Activated CD8-positive, alpha-beta T cell treated with anti-CD3 and anti-CD28 coated beads, Interleukin-2, amount 10 ng/mL, durations not matched to agents 7 days and 5 days (primary cell): ENCODE data around the gene MCM5. TPM values are rescaled to one million over a fixed set of nuclear protein-coding genes. Genes with fewer than 3 reads are reported as not detected.

Experiments used
- ATAC-seq: fragments of 150-1000 bp; cut with Tn5 transposase; one replicate; pipeline ENCODE4 v1.10.0; 2021; ENCODE audit warnings: moderate library complexity
- CTCF ChIA-PET: fragments of 350-600 bp; sonication (Branson Sonifier 250); formaldehyde crosslinking; loops from one replicate; lab custom pipeline; 2021; ENCODE audit warnings: antibody characterized with exemption; lab: Charles Lee
- POLR2A ChIA-PET: fragments of 350-600 bp; sonication (Branson Sonifier 250); formaldehyde crosslinking; loops from one replicate; lab custom pipeline; 2021; ENCODE audit warnings: antibody characterized with exemption; lab: Charles Lee
- DNase-seq: peaks from one replicate; pipeline ENCODE4 v3.0.0-alpha.2; 2020
- H3K27ac Mint-ChIP-seq: one replicate; pipeline ENCODE4 v1.8.0; 2021; ENCODE audit warnings: mild to moderate bottlenecking, mixed read lengths
- H3K27me3 Mint-ChIP-seq: one replicate; pipeline ENCODE4 v1.8.0; 2021; ENCODE audit warnings: low read depth, mixed read lengths
- H3K36me3 Mint-ChIP-seq: one replicate; pipeline ENCODE4 v1.8.0; 2021; ENCODE audit warnings: low read depth, mixed read lengths
- H3K4me1 Mint-ChIP-seq: one replicate; pipeline ENCODE4 v1.8.0; 2021; ENCODE audit warnings: low read depth, mixed read lengths
- H3K4me3 Mint-ChIP-seq: one replicate; pipeline ENCODE4 v1.8.0; 2021; ENCODE audit warnings: mild to moderate bottlenecking, mixed read lengths
- H3K9me3 Mint-ChIP-seq: one replicate; pipeline ENCODE4 v1.8.0; 2022; ENCODE audit warnings: mixed read lengths; ENCODE audit not compliant: insufficient read depth
- total RNA-seq, 2 experiments: library from RNA; stranded (reverse); gene quantifications; one replicate each; pipeline ENCODE4 v1.2.3, GENCODE V29; 2021

MCM5 gene
- total RNA-seq, 2 experiments from 2014 or later, result 275 to 287 TPM

- Mint-ChIP-seq H3K27ac (no peak overlapping the region), H3K36me3 (peaks cover 35% of the 10 kb centered on the region), H3K9me3 (no peaks in the 10 kb centered on the region), H3K4me3 (no peak overlapping the region), H3K27me3 (no peaks in the 10 kb centered on the region), H3K4me1 (peaks cover 16% of the 10 kb centered on the region)
- CTCF ChIA-PET, result no interaction called here
- no peak for DNase-seq
- POLR2A ChIA-PET, result no interaction called here
- ATAC-seq, result no peak
Observed at GRCh38 chr22:35445933-35446332, 46.0 kb downstream of the MCM5 start.

- DNase-seq (no peak), ATAC-seq (no peak)
- ChIA-PET CTCF (no interaction called here), POLR2A (no interaction called here)
- Mint-ChIP-seq H3K36me3 (peaks cover 36% of the 10 kb centered on the region), H3K4me1 (peaks cover 16% of the 10 kb centered on the region), H3K27me3 (no peaks in the 10 kb centered on the region), H3K9me3 (no peaks in the 10 kb centered on the region), H3K4me3 (no peak overlapping the region), H3K27ac (no peak overlapping the region)
Observed at GRCh38 chr22:35446365-35446764, 46.4 kb downstream of the MCM5 start.

- Mint-ChIP-seq H3K9me3 (no peaks in the 10 kb centered on the region), H3K4me3 (no peak overlapping the region), H3K36me3 (peaks cover 33% of the 10 kb centered on the region), H3K27me3 (no peaks in the 10 kb centered on the region), H3K4me1 (peaks cover 15% of the 10 kb centered on the region), H3K27ac (peak overlapping the region; percentile 72)
- POLR2A ChIA-PET, result no interaction called here
- no peak for DNase-seq
- CTCF ChIA-PET, result no interaction called here
- no peak for ATAC-seq
Observed at GRCh38 chr22:35448523-35448922, 48.6 kb downstream of the MCM5 start.

- ATAC-seq (no peak), DNase-seq (no peak)
- Mint-ChIP-seq H3K4me1 (peaks cover 10% of the 10 kb centered on the region), H3K27me3 (no peaks in the 10 kb centered on the region), H3K36me3 (peaks cover 27% of the 10 kb centered on the region), H3K4me3 (no peak overlapping the region), H3K27ac (peak overlapping the region; percentile 39), H3K9me3 (no peaks in the 10 kb centered on the region)
- POLR2A ChIA-PET, result no interaction called here
- CTCF ChIA-PET, result no interaction called here
Observed at GRCh38 chr22:35449829-35450689, 50.1 kb downstream of the MCM5 start.

GRCh38 chr22:35450824-35451569 is 51.1 kb downstream of the MCM5 start:
- no peak overlapping the region for H3K4me3 Mint-ChIP-seq
- ChIA-PET CTCF (no interaction called here), POLR2A (no interaction called here)
- peaks cover 10% of the 10 kb centered on the region for H3K4me1 Mint-ChIP-seq
- H3K9me3 Mint-ChIP-seq, result no peaks in the 10 kb centered on the region
- DNase-seq, result no peak
- H3K36me3 Mint-ChIP-seq, result peaks cover 24% of the 10 kb centered on the region
- no peaks in the 10 kb centered on the region for H3K27me3 Mint-ChIP-seq
- no peak for ATAC-seq
- peak overlapping the region; percentile 39 for H3K27ac Mint-ChIP-seq

- Mint-ChIP-seq H3K4me3 (no peak overlapping the region), H3K36me3 (peaks cover 20% of the 10 kb centered on the region), H3K4me1 (peaks cover 10% of the 10 kb centered on the region), H3K27ac (no peak overlapping the region), H3K27me3 (no peaks in the 10 kb centered on the region), H3K9me3 (no peaks in the 10 kb centered on the region)
- CTCF ChIA-PET, result no interaction called here
- ATAC-seq, result no peak
- no peak for DNase-seq
- POLR2A ChIA-PET, result no interaction called here
Observed at GRCh38 chr22:35451592-35451991, 51.7 kb downstream of the MCM5 start.

- peaks cover 17% of the 10 kb centered on the region for H3K36me3 Mint-ChIP-seq
- no peak overlapping the region for H3K27ac Mint-ChIP-seq
- H3K9me3 Mint-ChIP-seq, result no peaks in the 10 kb centered on the region
- peaks cover 10% of the 10 kb centered on the region for H3K4me1 Mint-ChIP-seq
- ATAC-seq, result no peak
- no peak for DNase-seq
- ChIA-PET POLR2A (no interaction called here), CTCF (no interaction called here)
- no peak overlapping the region for H3K4me3 Mint-ChIP-seq
- H3K27me3 Mint-ChIP-seq, result no peaks in the 10 kb centered on the region
Observed at GRCh38 chr22:35452351-35452781, 52.4 kb downstream of the MCM5 start.

GRCh38 chr22:35452810-35453743 is 53.1 kb downstream of the MCM5 start:
- Mint-ChIP-seq H3K4me3 (no peak overlapping the region), H3K27ac (no peak overlapping the region), H3K9me3 (no peaks in the 10 kb centered on the region), H3K4me1 (peaks cover 4% of the 10 kb centered on the region), H3K36me3 (peaks cover 16% of the 10 kb centered on the region), H3K27me3 (no peaks in the 10 kb centered on the region)
- ATAC-seq (no peak), DNase-seq (no peak)
- ChIA-PET POLR2A (no interaction called here), CTCF (no interaction called here)

GRCh38 chr22:35454416-35455054 is 54.6 kb downstream of the MCM5 start:
- ATAC-seq (no peak), DNase-seq (no peak)
- no peaks in the 10 kb centered on the region for H3K4me1 Mint-ChIP-seq
- no peaks in the 10 kb centered on the region for H3K27me3 Mint-ChIP-seq
- CTCF ChIA-PET, result interaction anchor here (1.0 kb wide), 1 partner anchor 24 kb away, joined by 3 read pairs; no protein-coding TSS in a partner anchor
- no peaks in the 10 kb centered on the region for H3K9me3 Mint-ChIP-seq
- H3K36me3 Mint-ChIP-seq, result peaks cover 9% of the 10 kb centered on the region
- peak overlapping the region; percentile 25 for H3K27ac Mint-ChIP-seq
- H3K4me3 Mint-ChIP-seq, result no peak overlapping the region
- POLR2A ChIA-PET, result no interaction called here

GRCh38 chr22:35455529-35455928 is 55.6 kb downstream of the MCM5 start:
- ChIA-PET POLR2A (no interaction called here), CTCF (interaction anchor here (1.0 kb wide), 1 partner anchor 25 kb away, joined by 3 read pairs; no protein-coding TSS in a partner anchor)
- peaks cover 6% of the 10 kb centered on the region for H3K36me3 Mint-ChIP-seq
- H3K27me3 Mint-ChIP-seq, result no peaks in the 10 kb centered on the region
- H3K27ac Mint-ChIP-seq, result no peak overlapping the region
- no peak for DNase-seq
- no peaks in the 10 kb centered on the region for H3K9me3 Mint-ChIP-seq
- H3K4me3 Mint-ChIP-seq, result no peak overlapping the region
- no peaks in the 10 kb centered on the region for H3K4me1 Mint-ChIP-seq
- no peak for ATAC-seq

- POLR2A ChIA-PET, result interaction anchor here (1.4 kb wide), 1 partner anchor 118 kb away, joined by 3 read pairs; no protein-coding TSS in a partner anchor
- CTCF ChIA-PET, result no interaction called here
- DNase-seq (no peak), ATAC-seq (no peak)
- H3K4me1 Mint-ChIP-seq, result no peaks in the 10 kb centered on the region
- H3K9me3 Mint-ChIP-seq, result no peaks in the 10 kb centered on the region
- no peak overlapping the region for H3K27ac Mint-ChIP-seq
- no peaks in the 10 kb centered on the region for H3K27me3 Mint-ChIP-seq
- H3K36me3 Mint-ChIP-seq, result no peaks in the 10 kb centered on the region
- no peak overlapping the region for H3K4me3 Mint-ChIP-seq
Observed at GRCh38 chr22:35456757-35457156, 56.8 kb downstream of the MCM5 start.
